DMS53 (cell line): Measurements from ENCODE around the gene BCLAF1.

Experiments used
- DNase-seq: peaks from one replicate; lab custom pipeline; 2025; lab: John Stamatoyannopoulos, UW

The BCLAF1 gene

GRCh38 chr6:136289579-136290409 is at the start of gene BCLAF1:
Gene BCLAF1 (minus strand): TSS chr6:136289846. CDS start chr6:136279866, 9,980 bp downstream.
- DNase-seq: peak; percentile 98

GRCh38 chr6:136338486-136338885 is 48.8 kb upstream of the BCLAF1 start:
- peak; percentile 7 for DNase-seq

GRCh38 chr6:136337606-136338005 is 48.0 kb upstream of the BCLAF1 start:
- no peak for DNase-seq

- DNase-seq: no peak
Observed at GRCh38 chr6:136337121-136337520, 47.5 kb upstream of the BCLAF1 start.

- no peak for DNase-seq
Observed at GRCh38 chr6:136335736-136336363, 46.2 kb upstream of the BCLAF1 start.

- peak; percentile 4 for DNase-seq
Observed at GRCh38 chr6:136334853-136335252, 45.2 kb upstream of the BCLAF1 start.

GRCh38 chr6:136334465-136334846 is 44.8 kb upstream of the BCLAF1 start:
- no peak for DNase-seq

- no peak for DNase-seq
Observed at GRCh38 chr6:136333824-136334464, 44.3 kb upstream of the BCLAF1 start.

- no peak for DNase-seq
Observed at GRCh38 chr6:136331461-136331860, 41.8 kb upstream of the BCLAF1 start.

GRCh38 chr6:136330634-136331033 is 41.0 kb upstream of the BCLAF1 start:
- no peak for DNase-seq

GRCh38 chr6:136326038-136326553 is 36.5 kb upstream of the BCLAF1 start:
- DNase-seq: peak; percentile 97

- DNase-seq: peak; percentile 38
Observed at GRCh38 chr6:136324686-136325380, 35.2 kb upstream of the BCLAF1 start.

- no peak for DNase-seq
Observed at GRCh38 chr6:136323431-136324112, 33.9 kb upstream of the BCLAF1 start.

- no peak for DNase-seq
Observed at GRCh38 chr6:136319732-136320131, 30.1 kb upstream of the BCLAF1 start.

- DNase-seq: no peak
Observed at GRCh38 chr6:136318676-136319075, 29.0 kb upstream of the BCLAF1 start.

- DNase-seq: no peak
Observed at GRCh38 chr6:136317971-136318370, 28.3 kb upstream of the BCLAF1 start.

- peak; percentile 84 for DNase-seq
Observed at GRCh38 chr6:136317021-136317694, 27.5 kb upstream of the BCLAF1 start.

GRCh38 chr6:136315594-136315993 is 25.9 kb upstream of the BCLAF1 start:
- DNase-seq: no peak

GRCh38 chr6:136312975-136313374 is 23.3 kb upstream of the BCLAF1 start:
- DNase-seq: no peak

GRCh38 chr6:136309729-136310311 is 20.2 kb upstream of the BCLAF1 start:
- no peak for DNase-seq

- no peak for DNase-seq
Observed at GRCh38 chr6:136309171-136309570, 19.5 kb upstream of the BCLAF1 start.
